GM13976 (cell line): Measurements from ENCODE around the gene ANKRD31.
"Not testable (repeated sequence)": the region's sequence is repeated elsewhere in the genome, so short reads cannot be mapped to it uniquely, and the experiment has no call there.

Experiments
- DNase-seq: peaks from one replicate; pipeline ENCODE4 v3.0.0; 2012; ENCODE audit warnings: low spot score
- in situ Hi-C: fragments of 300-500 bp; cut with MboI; formaldehyde crosslinking; loops from one replicate; pipeline ENCODE4 v1.12.0; 2022; ENCODE audit warnings: low sequenced_read_pairs, mixed read lengths, inconsistent platforms; ENCODE audit not compliant: unreplicated experiment
- TF ChIP-seq, protein P1 (sequence below): IDR thresholded peaks from 2 replicates; pipeline ENCODE4 v1.5.1; 2012; ENCODE audit warnings: borderline replicate concordance, mild to moderate bottlenecking; ENCODE audit not compliant: insufficient read depth; ENCODE audit errors: extremely low read depth, missing control alignments, control extremely low read depth

Gene ANKRD31

GRCh38 chr5:75108515-75108914, 128.2 kb downstream of the ANKRD31 start:
- in situ Hi-C loops: no loop called here
- TF ChIP-seq, protein P1, sequence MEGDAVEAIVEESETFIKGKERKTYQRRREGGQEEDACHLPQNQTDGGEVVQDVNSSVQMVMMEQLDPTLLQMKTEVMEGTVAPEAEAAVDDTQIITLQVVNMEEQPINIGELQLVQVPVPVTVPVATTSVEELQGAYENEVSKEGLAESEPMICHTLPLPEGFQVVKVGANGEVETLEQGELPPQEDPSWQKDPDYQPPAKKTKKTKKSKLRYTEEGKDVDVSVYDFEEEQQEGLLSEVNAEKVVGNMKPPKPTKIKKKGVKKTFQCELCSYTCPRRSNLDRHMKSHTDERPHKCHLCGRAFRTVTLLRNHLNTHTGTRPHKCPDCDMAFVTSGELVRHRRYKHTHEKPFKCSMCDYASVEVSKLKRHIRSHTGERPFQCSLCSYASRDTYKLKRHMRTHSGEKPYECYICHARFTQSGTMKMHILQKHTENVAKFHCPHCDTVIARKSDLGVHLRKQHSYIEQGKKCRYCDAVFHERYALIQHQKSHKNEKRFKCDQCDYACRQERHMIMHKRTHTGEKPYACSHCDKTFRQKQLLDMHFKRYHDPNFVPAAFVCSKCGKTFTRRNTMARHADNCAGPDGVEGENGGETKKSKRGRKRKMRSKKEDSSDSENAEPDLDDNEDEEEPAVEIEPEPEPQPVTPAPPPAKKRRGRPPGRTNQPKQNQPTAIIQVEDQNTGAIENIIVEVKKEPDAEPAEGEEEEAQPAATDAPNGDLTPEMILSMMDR: no peak
- DNase-seq: no peak

GRCh38 chr5:75095956-75096355, 140.7 kb downstream of the ANKRD31 start:
- in situ Hi-C loops, DNase-seq: not testable (repeated sequence)

GRCh38 chr5:75091597-75091996, 145.1 kb downstream of the ANKRD31 start:
- in situ Hi-C loops: no loop called here
- TF ChIP-seq, protein P1: no peak
- no peak for DNase-seq

DNA sequence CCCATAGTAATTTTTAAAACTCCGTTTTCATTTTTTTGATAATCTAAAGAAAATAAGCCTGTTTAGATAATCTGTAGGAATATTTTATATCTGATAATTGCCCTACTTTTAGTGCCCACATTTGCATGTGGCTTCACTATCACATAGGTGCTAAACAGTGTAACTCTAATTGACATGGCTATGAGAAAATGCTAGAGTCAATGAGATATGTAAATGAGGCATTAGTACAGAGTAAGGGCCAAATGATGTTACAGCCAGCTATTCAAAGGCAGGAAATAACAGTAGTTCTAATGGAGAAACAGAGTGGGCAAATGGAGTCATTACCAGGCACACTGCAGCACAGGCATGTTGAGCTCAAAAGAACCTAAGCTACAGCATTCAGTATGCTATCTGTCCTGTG, 147.0 kb downstream of the ANKRD31 start:
- TF ChIP-seq, protein P1: no peak
- in situ Hi-C loops: no loop called here
- DNase-seq: no peak

- TF ChIP-seq, protein P1: no peak
- in situ Hi-C loops: no loop called here
- no peak for DNase-seq
Measured at GRCh38 chr5:75089137-75089536, 147.5 kb downstream of the ANKRD31 start.

DNA sequence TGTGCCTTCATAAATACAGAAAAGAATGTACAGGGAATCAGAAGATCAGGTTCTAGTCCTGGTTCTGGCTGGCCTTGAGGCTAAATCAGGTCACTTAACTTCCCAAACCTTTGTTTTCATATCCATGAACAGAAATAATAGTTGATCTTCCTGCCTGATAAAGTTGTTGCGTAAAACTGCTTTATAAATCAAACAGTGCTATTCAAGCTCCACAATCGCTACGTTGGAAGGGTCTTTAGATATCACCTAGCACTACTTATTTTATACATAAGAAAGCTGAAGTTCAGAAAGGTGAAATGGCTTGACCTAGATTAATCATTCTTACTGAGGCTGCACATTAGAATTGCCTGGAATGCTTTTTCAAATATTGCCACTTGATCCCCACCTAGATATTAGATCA, 148.0 kb downstream of the ANKRD31 start:
- TF ChIP-seq, protein P1: no peak
- no peak for DNase-seq
- in situ Hi-C loops: no loop called here

GRCh38 chr5:75081510-75081909, 155.2 kb downstream of the ANKRD31 start:
- in situ Hi-C loops: no loop called here
- TF ChIP-seq, protein P1: no peak
- no peak for DNase-seq

GRCh38 chr5:75079346-75079745, 157.3 kb downstream of the ANKRD31 start:
- in situ Hi-C loops: not testable (repeated sequence)

More at GRCh38 chr5:75079346-75079745, 157.3 kb downstream of the ANKRD31 start:
- DNase-seq: not testable (repeated sequence)
